NT2/D1 (cell line): ENCODE data around the gene MT1B.

Source experiments
- YY1 ChIP-seq: IDR thresholded peaks from 2 replicates; pipeline ENCODE4 v1.6.1; 2011; ENCODE audit not compliant: insufficient read length, insufficient read depth
- ZNF274 ChIP-seq: IDR thresholded peaks from 2 replicates; pipeline ENCODE4 v1.6.1; 2011; ENCODE audit warnings: mild to moderate bottlenecking, low read depth, low read length

GRCh38 chr16:56684926-56685590, 33.4 kb downstream of the MT1B start:
- TF ChIP-seq YY1 (no peak), ZNF274 (no peak)
